ENCODE results near the gene INPP4B.

INPP4B gene

GRCh38 chr4:142129473-142129872 lies 716.6 kb downstream of the INPP4B start:
- DNase-seq (ENCODE audit: low read depth), result no peak
- TF ChIP-seq CTCF (IDR thresholded peaks at IDR 0.05; ENCODE audit: low read depth, low read length) (no peak), MAX (IDR thresholded peaks at IDR 0.05; ENCODE audit: low read depth, low read length) (no peak)

GRCh38 chr4:142128529-142128928 lies 717.6 kb downstream of the INPP4B start:
- DNase-seq (ENCODE audit: low read depth), result no peak
- TF ChIP-seq MAX (IDR thresholded peaks at IDR 0.05; ENCODE audit: low read depth, low read length) (no peak), MYC (IDR thresholded peaks at IDR 0.05; ENCODE audit: low read depth, low read length) (no peak)
- no peak overlapping the region for H3K4me3 ChIP-seq (ENCODE audit: low read depth, low read length)

More at GRCh38 chr4:142129473-142129872, 716.6 kb downstream of the INPP4B start:
- H3K4me3 ChIP-seq (ENCODE audit: low read depth, low read length), result no peak overlapping the region

GRCh38 chr4:142126890-142127497 lies 719.1 kb downstream of the INPP4B start:
- DNase-seq (ENCODE audit: low read depth), result peak; percentile 61
- H3K4me3 ChIP-seq (ENCODE audit: low read depth, low read length), result no peak overlapping the region
- TF ChIP-seq MAX (IDR thresholded peaks at IDR 0.05; ENCODE audit: low read depth, low read length), result no peak
- TF ChIP-seq CTCF (IDR thresholded peaks at IDR 0.05; ENCODE audit: low read depth, low read length), result peak; percentile 54

GRCh38 chr4:142124874-142125273 lies 721.2 kb downstream of the INPP4B start:
- DNase-seq (ENCODE audit: low read depth), result no peak
- TF ChIP-seq MYC (IDR thresholded peaks at IDR 0.05; ENCODE audit: low read depth, low read length), result no peak
- no peak for TF ChIP-seq MAX (IDR thresholded peaks at IDR 0.05; ENCODE audit: low read depth, low read length)
- H3K4me3 ChIP-seq (ENCODE audit: low read depth, low read length), result no peak overlapping the region

GRCh38 chr4:142121448-142122350 lies 724.4 kb downstream of the INPP4B start:
- DNase-seq (ENCODE audit: low read depth), result no peak
- no peak for TF ChIP-seq POLR2A (IDR thresholded peaks at IDR 0.05; ENCODE audit: extremely low read depth, insufficient read length)
- no peak for TF ChIP-seq MAX (IDR thresholded peaks at IDR 0.05; ENCODE audit: low read depth, low read length)
- TF ChIP-seq CTCF (IDR thresholded peaks at IDR 0.05; ENCODE audit: low read depth, low read length), result no peak
- TF ChIP-seq MYC (IDR thresholded peaks at IDR 0.05; ENCODE audit: low read depth, low read length), result no peak
- no peak overlapping the region for H3K4me3 ChIP-seq (ENCODE audit: low read depth, low read length)

- no peak overlapping the region for H3K4me3 ChIP-seq (ENCODE audit: low read depth, low read length)
- TF ChIP-seq MAX (IDR thresholded peaks at IDR 0.05; ENCODE audit: low read depth, low read length), result no peak
- TF ChIP-seq CTCF (IDR thresholded peaks at IDR 0.05; ENCODE audit: low read depth, low read length), result no peak
- no peak for TF ChIP-seq MYC (IDR thresholded peaks at IDR 0.05; ENCODE audit: low read depth, low read length)
- no peak for TF ChIP-seq POLR2A (IDR thresholded peaks at IDR 0.05; ENCODE audit: extremely low read depth, insufficient read length)
- DNase-seq (ENCODE audit: low read depth), result no peak
Observed at GRCh38 chr4:142120921-142121320, 725.2 kb downstream of the INPP4B start.

All from NB4 (cell line).